ENCODE measurements around the gene KCTD4. TPM values are rescaled to one million over a fixed set of nuclear protein-coding genes. Genes with fewer than 3 reads are reported as not detected.

Gene KCTD4
- total RNA-seq, 2 experiments from 2014 or later, result not detected

GRCh38 chr13:45207319-45207718 lies 6.5 kb upstream of the KCTD4 start:
- Mint-ChIP-seq H3K4me3 (no peak overlapping the region), H3K27me3 (no peaks in the 10 kb centered on the region), H3K36me3 (ENCODE audit: low read depth) (peaks cover 30% of the 10 kb centered on the region), H3K4me1 (ENCODE audit: low read depth) (peaks cover 33% of the 10 kb centered on the region), H3K9me3 (no peaks in the 10 kb centered on the region), H3K27ac (no peak overlapping the region)
- no peak for ATAC-seq
- CTCF ChIA-PET, result interaction anchor here (0.6 to 1.6 kb wide), 4 partner anchors 15 to 160 kb away, joined by 3 to 5 read pairs (median 3); no protein-coding TSS in a partner anchor
- intact Hi-C loops (cut with micrococcal nuclease), result no loop called here
- POLR2A ChIA-PET, result interaction anchor here (0.7 to 1.5 kb wide), 4 partner anchors 12 to 134 kb away, joined by 3 to 4 read pairs (median 4); partner anchors contain the start of gene TPT1
- no peak for DNase-seq
- no peak for TF ChIP-seq CTCF (IDR thresholded peaks at IDR 0.05)

GRCh38 chr13:45206340-45206739 lies 5.5 kb upstream of the KCTD4 start:
- Mint-ChIP-seq H3K36me3 (ENCODE audit: low read depth) (peaks cover 38% of the 10 kb centered on the region), H3K27ac (no peak overlapping the region), H3K4me1 (ENCODE audit: low read depth) (peaks cover 33% of the 10 kb centered on the region), H3K4me3 (no peak overlapping the region), H3K9me3 (no peaks in the 10 kb centered on the region), H3K27me3 (no peaks in the 10 kb centered on the region)
- CTCF ChIA-PET, result interaction anchor here (1.3 to 1.8 kb wide), 3 partner anchors 24 to 159 kb away, joined by 4 to 5 read pairs (median 4); no protein-coding TSS in a partner anchor
- intact Hi-C loops (cut with micrococcal nuclease), result no loop called here
- ATAC-seq, result peak; percentile 91
- no peak for TF ChIP-seq CTCF (IDR thresholded peaks at IDR 0.05)
- POLR2A ChIA-PET, result interaction anchor here (0.6 to 1.5 kb wide), 2 partner anchors 135 to 530 kb away, joined by 3 to 4 read pairs; partner anchors contain the start of gene TPT1
- peak; percentile 20 for DNase-seq

GRCh38 chr13:45205124-45205523 lies 4.3 kb upstream of the KCTD4 start:
- CTCF ChIA-PET, result interaction anchor here (0.8 to 1.8 kb wide), 2 partner anchors 76 to 104 kb away, joined by 3 to 4 read pairs; no protein-coding TSS in a partner anchor
- no peak for DNase-seq
- no peak overlapping the region for H3K27ac Mint-ChIP-seq

GRCh38 chr13:45199711-45200110 lies 1.1 kb downstream of the KCTD4 start:
- Mint-ChIP-seq H3K36me3 (ENCODE audit: low read depth) (peaks cover 19% of the 10 kb centered on the region), H3K27ac (no peak overlapping the region), H3K4me1 (ENCODE audit: low read depth) (peaks cover 20% of the 10 kb centered on the region), H3K9me3 (no peaks in the 10 kb centered on the region), H3K4me3 (no peak overlapping the region), H3K27me3 (no peaks in the 10 kb centered on the region)
- no peak for ATAC-seq
- POLR2A ChIA-PET, result interaction anchor here (1.0 kb wide), 1 partner anchor 27 kb away, joined by 3 read pairs; no protein-coding TSS in a partner anchor
- TF ChIP-seq CTCF (IDR thresholded peaks at IDR 0.05), result no peak
- DNase-seq, result no peak
- CTCF ChIA-PET, result interaction anchor here (1.2 to 1.4 kb wide), 2 partner anchors 23 to 82 kb away, joined by 3 read pairs; no protein-coding TSS in a partner anchor
- intact Hi-C loops (cut with micrococcal nuclease), result no loop called here

More at GRCh38 chr13:45205124-45205523, 4.3 kb upstream of the KCTD4 start:
- ATAC-seq, result no peak
- H3K4me1 Mint-ChIP-seq (ENCODE audit: low read depth), result peaks cover 33% of the 10 kb centered on the region
- no peaks in the 10 kb centered on the region for H3K9me3 Mint-ChIP-seq
- H3K4me3 Mint-ChIP-seq, result no peak overlapping the region
- no peaks in the 10 kb centered on the region for H3K27me3 Mint-ChIP-seq
- POLR2A ChIA-PET, result interaction anchor here (1.1 kb wide), 1 partner anchor 215 kb away, joined by 3 read pairs; the partner anchor contains the start of gene GPALPP1
- H3K36me3 Mint-ChIP-seq (ENCODE audit: low read depth), result peaks cover 29% of the 10 kb centered on the region
- intact Hi-C loops (cut with micrococcal nuclease), result no loop called here
- TF ChIP-seq CTCF (IDR thresholded peaks at IDR 0.05), result no peak

- CTCF ChIA-PET, result interaction anchor here (1.2 to 1.3 kb wide), 2 partner anchors 26 to 83 kb away, joined by 3 read pairs; no protein-coding TSS in a partner anchor
Observed at GRCh38 chr13:45198924-45199323, 1.9 kb downstream of the KCTD4 start.

More at GRCh38 chr13:45198924-45199323, 1.9 kb downstream of the KCTD4 start:
- no peak for DNase-seq
- ATAC-seq, result no peak
- intact Hi-C loops (cut with micrococcal nuclease), result no loop called here
- H3K36me3 Mint-ChIP-seq (ENCODE audit: low read depth), result peaks cover 22% of the 10 kb centered on the region
- POLR2A ChIA-PET, result interaction anchor here (1.0 kb wide), 1 partner anchor 28 kb away, joined by 3 read pairs; no protein-coding TSS in a partner anchor
- H3K27ac Mint-ChIP-seq, result no peak overlapping the region
- peaks cover 17% of the 10 kb centered on the region for H3K4me1 Mint-ChIP-seq (ENCODE audit: low read depth)
- no peak for TF ChIP-seq CTCF (IDR thresholded peaks at IDR 0.05)
- no peaks in the 10 kb centered on the region for H3K27me3 Mint-ChIP-seq
- H3K9me3 Mint-ChIP-seq, result no peaks in the 10 kb centered on the region
- H3K4me3 Mint-ChIP-seq, result no peak overlapping the region
